H1 (cell line): ENCODE data around the gene DOCK11. TPM values are rescaled to one million over a fixed set of nuclear protein-coding genes. Genes with fewer than 3 reads are reported as not detected.

ENCODE experiments used
- CHD7 ChIP-seq: fragments of 300-600 bp; sonication (generic); IDR thresholded peaks from 2 replicates; pipeline ENCODE4 v1.7.1; 2012; ENCODE audit warnings: low read length, moderate library complexity, mild to moderate bottlenecking, inconsistent platforms; ENCODE audit not compliant: insufficient replicate concordance
- EGR1 ChIP-seq: IDR thresholded peaks from 2 replicates; pipeline ENCODE4 v1.6.1; 2011; ENCODE audit warnings: low read depth, low read length, borderline replicate concordance
- HDAC2 ChIP-seq, 2 experiments: fragments of 300-600 bp in 1 of 2; sonication (generic) in 1 of 2; IDR thresholded peaks; 2 replicates each; pipeline ENCODE4 v1.6.1; 2011 to 2012; ENCODE audit warnings: low read depth in 2 of 2, low read length in 2 of 2, mild to moderate bottlenecking in 2 of 2, moderate library complexity in 2 of 2, borderline replicate concordance in 1 of 2, inconsistent platforms in 1 of 2
- RFX5 ChIP-seq: IDR thresholded peaks from 2 replicates; pipeline ENCODE4 v1.6.1; 2011; ENCODE audit warnings: low read depth, low read length, improper control_type of control experiment, borderline replicate concordance
- SIN3A ChIP-seq, 2 experiments: IDR thresholded peaks in 1 of 2; conservative IDR thresholded peaks in 1 of 2; 2 replicates each; pipeline ENCODE4 v1.6.1; 2011 to 2012; ENCODE audit warnings: low read length in 2 of 2, improper control_type of control experiment in 1 of 2, low read depth in 1 of 2, mild to moderate bottlenecking in 1 of 2
- SIRT6 ChIP-seq: IDR thresholded peaks from one replicate; pipeline ENCODE4 v1.7.1; 2012; ENCODE audit warnings: low read length, inconsistent platforms
- SIX5 ChIP-seq: IDR thresholded peaks from 2 replicates; pipeline ENCODE4 v1.6.1; 2011; ENCODE audit warnings: mild to moderate bottlenecking, low read depth, low read length
- SP2 ChIP-seq: IDR thresholded peaks from 2 replicates; pipeline ENCODE4 v1.6.1; 2012; ENCODE audit warnings: mild to moderate bottlenecking, low read length, inconsistent platforms
- TAF1 ChIP-seq: IDR thresholded peaks from 2 replicates; pipeline ENCODE4 v1.6.1; 2011; ENCODE audit warnings: mild to moderate bottlenecking, low read depth, low read length
- polyA plus RNA-seq, 7 experiments: library from polyadenylated mRNA; depleted of rRNA in 3 of 7; stranded (reverse) in 5 of 7; unstranded in 2 of 7; fragments of >200 nt in 5 of 7; fragments of 200-250 nt in 2 of 7; gene quantifications; 1 replicate in 5 of 7; 2 replicates in 1 of 7; 4 replicates in 1 of 7; pipeline versions ENCODE4 v1.2.1 to v1.2.3, GENCODE V29; 2011 to 2013; ENCODE audit warnings: missing spikeins in 2 of 7, mixed read lengths in 2 of 7
- total RNA-seq: library from RNA; stranded (reverse); fragmentation: NEBNext Ultra II Directional; extraction: Animal tissue kit (Norgen Biotek cat#: 25700); gene quantifications from 2 replicates; pipeline ENCODE4 v1.2.1, GENCODE V29; 2021

Gene DOCK11
- total and polyA plus RNA-seq, 2 of the 8 experiments (the other 6 are each of a cell fraction or from before 2014, with no cell fraction given) = 4.9 to 12.0 TPM

GRCh38 chrX:118548841-118549240 is 53.2 kb downstream of the DOCK11 start (continued):
- no peak for TF ChIP-seq CHD7
- TF ChIP-seq EGR1 = no peak
- no peak for TF ChIP-seq SIRT6
- TF ChIP-seq HDAC2 (IDR thresholded peaks at IDR 0.05; ENCODE audit: borderline replicate concordance in 1 of 2, low read depth in 2 of 2, low read length in 2 of 2) = no peak
- no peak for TF ChIP-seq TAF1
- no peak for TF ChIP-seq SP2
- TF ChIP-seq RFX5 = no peak
- no peak for TF ChIP-seq SIN3A (conservative IDR thresholded peaks at IDR 0.05 in 1 of 2, IDR thresholded peaks at IDR 0.05 in 1 of 2; ENCODE audit: low read depth in 1 of 2, low read length in 2 of 2)
- TF ChIP-seq SIX5 = no peak
- TF ChIP-seq, all 59 proteins: peak for 0
